ENCODE data around the gene CPS1.

Gene CPS1

DNA sequence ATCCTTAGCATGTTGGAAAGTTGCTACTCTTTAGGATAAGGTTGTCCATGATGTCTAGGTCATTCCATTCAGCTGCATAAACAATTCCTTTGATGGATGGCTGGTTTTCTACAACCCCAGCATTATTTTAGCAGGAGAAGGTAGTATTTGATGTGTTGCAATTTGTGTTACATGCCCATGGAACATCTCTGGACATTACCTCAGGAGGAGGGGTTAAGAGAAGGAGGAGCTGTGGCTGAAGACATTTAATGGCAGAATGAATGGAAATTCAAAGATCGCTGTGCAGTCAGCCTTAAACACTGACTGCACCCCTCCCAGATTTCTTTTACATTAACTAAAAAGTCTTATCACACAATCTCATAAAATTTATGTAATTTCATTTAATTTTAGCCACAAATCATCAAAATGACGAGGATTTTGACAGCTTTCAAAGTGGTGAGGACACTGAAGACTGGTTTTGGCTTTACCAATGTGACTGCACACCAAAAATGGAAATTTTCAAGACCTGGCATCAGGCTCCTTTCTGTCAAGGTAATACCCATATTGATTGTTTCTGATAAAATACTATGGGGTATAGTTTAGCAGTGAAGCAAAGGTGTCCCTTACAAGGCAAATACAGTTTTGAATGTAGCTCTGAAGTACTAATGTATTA lies at the start of gene CPS1:
CPS1 (plus strand) TSS at position 271 of the 652 bp plus-strand sequence; CDS start at position 406, 135 bp downstream.
- FAIRE-seq: no peak

DNA sequence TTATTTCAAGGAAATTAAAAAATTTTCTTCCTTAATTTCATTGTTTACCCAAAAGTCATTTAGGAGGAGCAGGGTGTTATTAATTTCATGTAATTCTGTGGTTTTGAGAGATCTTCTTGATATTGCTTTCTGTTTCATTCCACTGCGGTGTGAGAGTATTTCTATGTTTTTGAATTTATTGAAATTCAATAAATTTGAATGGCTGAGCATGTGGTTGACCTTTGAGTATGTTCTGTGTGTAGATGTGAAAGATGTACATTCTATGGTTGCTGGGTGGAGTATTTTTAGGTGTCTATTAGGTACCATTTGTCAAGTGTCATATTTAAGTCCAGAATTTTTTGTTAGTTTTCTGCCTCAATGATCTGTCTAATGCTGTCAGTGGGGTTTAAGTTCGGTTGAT lies 40.5 kb upstream of the CPS1 start:
- no peak for FAIRE-seq

DNA sequence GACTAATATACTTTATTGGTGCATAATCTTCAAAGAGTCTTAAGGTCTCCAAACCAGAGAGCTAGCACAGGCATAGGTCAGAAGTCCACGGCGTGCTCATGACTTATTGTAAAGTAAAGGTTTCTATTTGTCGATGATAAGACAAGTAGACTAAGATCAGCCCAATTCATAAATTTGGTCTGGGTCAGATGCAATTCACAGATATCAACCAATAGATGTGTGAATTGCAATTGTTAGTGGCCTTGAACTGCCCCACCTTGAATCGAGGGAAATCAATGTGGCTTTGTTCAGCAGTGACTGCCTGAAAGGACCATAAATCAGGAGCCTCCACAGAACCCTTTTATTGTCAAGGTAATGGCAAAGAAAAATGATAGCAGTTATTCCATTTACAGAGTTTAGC lies 39.1 kb upstream of the CPS1 start:
- FAIRE-seq: no peak

GRCh38 chr2:210519594-210519993 lies 36.8 kb upstream of the CPS1 start:
- FAIRE-seq: no peak

DNA sequence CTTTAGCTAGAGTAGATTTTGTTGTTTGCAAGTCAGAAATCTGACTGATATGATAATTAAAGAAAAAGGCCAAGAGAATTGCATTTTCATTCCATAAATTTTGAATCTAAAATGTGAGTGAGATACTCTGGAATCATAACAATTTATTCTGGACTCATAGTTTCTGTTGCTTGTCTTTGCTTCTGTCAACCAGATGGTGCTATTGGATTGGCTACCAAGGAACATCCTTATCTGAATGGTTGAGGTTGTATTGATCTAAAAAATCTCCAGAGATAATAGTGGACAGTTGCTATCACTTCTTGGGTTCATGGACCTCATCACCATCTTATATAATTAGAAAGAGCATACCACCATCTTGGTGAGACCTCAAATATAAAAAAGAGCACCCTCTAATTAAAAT lies 34.0 kb upstream of the CPS1 start:
- no peak for FAIRE-seq

- no peak for FAIRE-seq
These were observed 32.6 kb upstream of the CPS1 start for GRCh38 chr2:210523650-210524289.

GRCh38 chr2:210524533-210524932 lies 31.9 kb upstream of the CPS1 start:
- no peak for FAIRE-seq

DNA sequence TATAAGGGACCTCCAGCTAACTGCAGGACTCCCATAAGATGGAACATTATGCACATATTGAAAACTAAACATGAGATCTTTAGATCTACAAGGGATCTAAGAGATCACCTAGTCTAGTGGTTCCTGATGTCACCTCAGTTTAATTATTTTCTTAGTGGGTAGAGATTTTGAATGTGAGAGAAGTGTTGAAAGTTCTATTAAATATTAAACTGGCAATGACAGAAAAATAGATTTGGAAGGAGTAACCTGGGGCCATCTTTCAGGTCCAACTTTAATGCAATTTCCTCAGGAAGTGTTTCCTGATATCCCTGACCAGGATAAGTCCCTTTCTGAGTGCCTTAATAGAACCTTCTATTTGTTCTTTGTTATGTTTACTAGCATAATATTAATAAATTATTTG lies 29.1 kb upstream of the CPS1 start:
- no peak for FAIRE-seq

GRCh38 chr2:210528716-210529115 lies 27.7 kb upstream of the CPS1 start:
- FAIRE-seq: no peak

- FAIRE-seq: no peak
These were observed 25.3 kb upstream of the CPS1 start for GRCh38 chr2:210531050-210531449.

- no peak for FAIRE-seq
These were observed 24.9 kb upstream of the CPS1 start for GRCh38 chr2:210531482-210531881.

DNA sequence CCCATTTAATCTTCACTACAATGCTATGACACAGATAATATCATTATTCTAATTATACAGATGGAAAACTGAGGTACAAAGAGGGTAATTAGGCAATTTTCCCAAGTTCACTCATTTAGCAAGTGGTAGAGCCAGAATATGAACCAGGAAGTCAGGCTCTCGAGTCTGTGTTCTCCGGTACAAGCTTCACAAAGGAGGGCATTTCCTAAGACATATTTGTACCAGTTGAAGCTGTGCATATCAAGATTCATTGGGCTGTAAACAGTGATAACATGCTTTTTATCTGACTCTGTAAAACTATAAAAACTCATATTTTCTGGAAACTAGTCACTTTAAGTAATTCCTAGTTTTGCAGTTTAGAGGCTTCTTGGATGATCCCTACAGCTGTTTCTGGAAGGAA lies 23.0 kb upstream of the CPS1 start:
- no peak for FAIRE-seq

DNA sequence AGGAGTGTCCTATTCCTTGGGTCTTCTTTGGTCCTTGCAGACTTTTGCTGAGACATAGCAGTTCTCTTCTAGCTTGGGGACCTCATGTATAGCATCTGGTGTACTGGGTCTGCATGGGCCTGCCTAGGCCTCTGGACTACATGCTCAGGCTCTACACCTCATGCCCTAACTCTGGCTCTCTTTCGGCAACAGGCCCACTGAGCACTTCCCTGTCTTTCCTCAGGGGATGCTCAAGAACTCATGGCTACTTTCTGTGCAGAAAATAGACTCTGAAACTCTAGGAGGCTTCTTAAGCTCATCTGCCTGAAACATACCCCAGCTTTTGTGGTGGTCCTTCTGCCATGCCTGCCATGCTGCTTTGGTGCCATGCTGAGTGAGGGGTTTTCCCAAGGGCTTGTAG lies 21.5 kb upstream of the CPS1 start:
- FAIRE-seq: no peak

DNA sequence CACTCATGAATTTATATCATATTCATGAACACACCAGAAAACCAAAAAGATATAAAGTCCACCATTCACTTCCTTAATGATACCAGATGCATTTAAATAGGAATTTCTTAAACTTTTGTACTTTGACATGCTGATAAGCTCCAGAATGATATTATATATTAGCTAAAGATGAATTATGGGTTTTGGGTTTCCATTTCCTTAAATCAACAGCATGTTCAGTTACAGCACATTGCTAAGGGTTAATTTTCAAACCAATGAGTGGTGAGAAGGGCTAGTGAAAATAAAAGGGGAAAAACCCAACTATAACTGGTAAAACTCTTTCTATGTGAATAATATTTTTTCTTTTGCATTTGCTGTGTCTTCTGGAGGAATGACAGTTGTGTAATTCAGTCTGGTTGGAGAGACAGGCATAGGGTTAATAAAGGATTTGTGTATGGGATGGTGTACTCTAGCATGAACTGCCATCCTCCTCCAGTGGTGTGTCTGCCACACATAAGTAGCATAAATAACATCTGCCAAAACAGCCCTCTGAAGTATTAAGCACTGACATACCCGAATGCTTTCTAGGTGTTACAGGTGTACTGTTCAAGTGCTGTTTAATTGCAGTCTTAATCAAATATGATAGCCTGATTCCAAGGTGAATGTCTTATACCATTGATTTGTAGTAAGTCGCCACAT lies 19.3 kb upstream of the CPS1 start:
- FAIRE-seq: no peak

DNA sequence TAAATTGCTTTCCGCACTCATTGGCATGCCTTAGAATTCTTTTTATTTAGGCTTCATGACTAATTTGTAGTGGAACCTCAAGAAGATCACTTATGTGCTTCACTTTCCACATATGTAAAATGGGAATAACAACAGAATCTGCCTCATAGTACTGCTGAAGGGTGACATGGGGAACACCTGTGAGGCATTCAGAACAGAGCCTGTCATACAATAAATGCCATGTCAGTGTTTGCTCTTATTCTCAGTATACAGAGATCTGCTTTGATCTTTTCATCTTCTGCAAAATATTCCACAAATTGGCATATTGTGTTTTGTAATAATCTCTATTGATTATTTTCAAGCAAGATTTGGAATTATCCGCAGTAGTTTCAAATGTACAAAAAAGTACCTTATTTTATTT lies 17.4 kb upstream of the CPS1 start:
- no peak for FAIRE-seq

- no peak for FAIRE-seq
These were observed 16.6 kb upstream of the CPS1 start for GRCh38 chr2:210539578-210540416.

GRCh38 chr2:210540471-210540870 lies 15.9 kb upstream of the CPS1 start:
- no peak for FAIRE-seq

DNA sequence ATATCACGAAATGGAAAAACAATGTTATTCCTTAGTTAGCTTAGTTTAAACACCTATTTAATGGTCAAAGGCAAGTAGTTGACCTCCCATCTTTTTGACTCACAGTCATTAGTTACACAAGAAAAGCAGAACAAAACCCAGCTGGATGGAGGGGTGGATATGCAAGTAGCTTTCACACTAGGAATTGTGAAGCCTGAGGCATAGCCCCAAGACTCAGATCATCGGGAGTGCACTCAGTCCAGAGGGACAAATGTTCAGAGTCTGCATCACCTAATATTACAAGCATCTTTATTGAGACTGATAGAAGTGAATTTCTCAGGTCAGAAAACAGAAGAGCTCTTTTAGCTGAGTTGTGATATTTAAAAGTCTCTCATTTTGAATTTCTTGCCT lies 15.5 kb upstream of the CPS1 start:
- no peak for FAIRE-seq

DNA sequence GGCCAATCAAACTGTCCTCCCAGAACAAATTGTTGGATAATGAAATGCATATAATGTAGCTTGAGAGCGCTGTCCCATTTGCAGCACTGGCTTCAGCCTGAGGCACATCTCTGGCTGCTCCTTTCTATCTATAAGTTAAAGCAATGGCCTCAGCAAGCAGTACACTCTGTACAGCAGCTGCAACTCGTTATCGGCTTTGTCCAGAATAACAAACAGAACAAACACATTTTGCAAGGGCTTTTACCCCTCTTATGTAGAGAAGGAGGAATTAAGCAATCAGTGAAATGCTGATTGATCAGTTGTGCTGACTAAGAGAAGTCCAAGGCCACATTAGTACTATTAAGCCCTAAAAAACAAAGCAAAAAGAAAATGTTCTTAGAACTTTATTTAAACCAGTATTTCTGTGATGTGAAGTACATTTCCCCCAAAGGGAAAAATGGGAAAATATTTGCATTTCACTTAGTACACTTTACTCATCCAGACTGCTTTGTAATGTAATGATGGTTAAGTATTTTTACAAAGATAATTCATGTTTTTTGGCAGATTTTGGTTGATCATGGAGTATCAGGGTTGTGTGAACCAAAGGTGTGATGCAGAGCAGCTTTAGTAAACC lies 15.0 kb upstream of the CPS1 start:
- no peak for FAIRE-seq

- no peak for FAIRE-seq
These were observed 12.3 kb upstream of the CPS1 start for GRCh38 chr2:210544007-210544590.

- no peak for FAIRE-seq
These were observed 11.6 kb upstream of the CPS1 start for GRCh38 chr2:210544831-210545230.

GRCh38 chr2:210546424-210547208 lies 9.8 kb upstream of the CPS1 start:
- no peak for FAIRE-seq
